HepG2 (cell line): ENCODE measurements around the gene RAP1A. TPM values are rescaled to one million over a fixed set of nuclear protein-coding genes. Genes with fewer than 3 reads are reported as not detected.

Experiments
- ATAC-seq: fragments of 200-7000 bp; cut with Tn5 transposase; 3 replicates; pipeline ENCODE4 v1.9.1; 2020; ENCODE audit warnings: mild to moderate bottlenecking, moderate library complexity
- BruUV-seq: library from RNA; stranded (reverse); fragments of 400-500 nt; replicated peaks from 2 replicates; lab custom pipeline; 2021; lab: Mats Ljungman, UMichigan
- CTCF ChIA-PET: fragments of 300-600 bp; formaldehyde crosslinking; extraction: SDS; loops from one replicate; lab custom pipeline; 2021; ENCODE audit warnings: low total read pairs, inconsistent platforms, low intra/inter-chr PET ratio; lab: Yijun Ruan, JAX
- POLR2A ChIA-PET: fragments of 350-600 bp; sonication (Branson Sonifier 250); formaldehyde crosslinking; loops from one replicate; lab custom pipeline; 2020; ENCODE audit warnings: antibody characterized with exemption, inconsistent platforms; lab: Yijun Ruan, JAX
- DNase-seq: peaks from one replicate; pipeline ENCODE4 v3.0.0-alpha.2; 2015; ENCODE audit warnings: low spot score
- FAIRE-seq: peaks from 3 replicates; lab custom pipeline; 2011; peaks lifted over from hg19 to GRCh38; lab: Jason Lieb, UNC
- H2AFZ ChIP-seq: one replicate; pipeline ENCODE4 v1.6.1; 2011; ENCODE audit warnings: low read length, inconsistent platforms
- H3K27ac ChIP-seq: fragments of 300-600 bp; 3 replicates; pipeline ENCODE4 v1.8.0; 2011; ENCODE audit warnings: mixed run types, mild to moderate bottlenecking, mixed read lengths, low read length, inconsistent platforms; ENCODE audit not compliant: insufficient read depth; ENCODE audit errors: extremely low read length
- H3K27me3 ChIP-seq, 2 experiments: fragments of 200-600 bp in 1 of 2; 2 replicates in 1 of 2; 3 replicates in 1 of 2; pipeline versions ENCODE4 v1.6.0 to v1.8.0; 2011; ENCODE audit warnings: low read length in 2 of 2, mild to moderate bottlenecking in 2 of 2, moderate library complexity in 2 of 2, inconsistent platforms in 1 of 2; ENCODE audit not compliant: insufficient read depth in 2 of 2, control insufficient read depth in 1 of 2
- H3K36me3 ChIP-seq, 2 experiments: fragments of 200-600 bp in 1 of 2; replicated peaks in 1 of 2; 2 replicates in 1 of 2; 3 replicates in 1 of 2; pipeline versions ENCODE4 v1.5.1 to v1.8.0; 2011; ENCODE audit warnings: low read length in 2 of 2, inconsistent platforms in 1 of 2; ENCODE audit not compliant: insufficient read depth in 2 of 2, control insufficient read depth in 1 of 2
- H3K4me1 ChIP-seq: 2 replicates; pipeline ENCODE4 v1.5.1; 2012; ENCODE audit warnings: low read length, inconsistent platforms; ENCODE audit not compliant: insufficient read depth
- H3K4me2 ChIP-seq: 2 replicates; pipeline ENCODE4 v1.6.0; 2011; ENCODE audit warnings: low read depth, low read length, inconsistent platforms
- H3K4me3 ChIP-seq, 3 experiments: fragments of 200-600 bp in 1 of 3; sonication (generic), shearing (Covaris generic) in 1 of 3; replicated peaks in 1 of 3; 2 replicates each; pipeline ENCODE4 v1.5.1; 2011 to 2016; ENCODE audit warnings: low read length in 3 of 3, inconsistent platforms in 2 of 3, low read depth in 2 of 3, mild to moderate bottlenecking in 2 of 3, control low read depth in 1 of 3, mixed read lengths in 1 of 3; ENCODE audit not compliant: insufficient read depth in 1 of 3
- H3K79me2 ChIP-seq: one replicate; pipeline ENCODE4 v1.6.1; 2011; ENCODE audit warnings: low read length, inconsistent platforms; ENCODE audit not compliant: insufficient read depth
- H3K9ac ChIP-seq: 2 replicates; pipeline ENCODE4 v1.6.0; 2011; ENCODE audit warnings: mild to moderate bottlenecking, low read depth, low read length, inconsistent platforms; ENCODE audit not compliant: insufficient read depth
- H3K9me3 ChIP-seq: 2 replicates; pipeline ENCODE4 v1.5.1; 2012; ENCODE audit warnings: mild to moderate bottlenecking, low read length
- H4K20me1 ChIP-seq: 2 replicates; pipeline ENCODE4 v1.6.0; 2011; ENCODE audit warnings: inconsistent platforms, mild to moderate bottlenecking, low read length, moderate library complexity; ENCODE audit not compliant: insufficient read depth
- DMAP1 ChIP-seq: IDR thresholded peaks from 2 replicates; pipeline ENCODE4 v1.6.1; 2016
- FOSL2 ChIP-seq: sonication (generic); formaldehyde crosslinking; IDR thresholded peaks from 2 replicates; pipeline ENCODE4 v1.4.0; 2020; ENCODE audit warnings: missing genetic modification reagents
- FOXA1 ChIP-seq, 2 experiments: fragments of 450-650 bp in 1 of 2; sonication (generic) in 1 of 2; formaldehyde crosslinking in 1 of 2; IDR thresholded peaks; 2 replicates each; pipeline versions ENCODE4 v1.4.0 to v1.6.1; 2016 to 2020; ENCODE audit warnings: missing genetic modification reagents in 1 of 2
- ZBTB7B ChIP-seq: sonication (generic); formaldehyde crosslinking; IDR thresholded peaks from 2 replicates; pipeline ENCODE4 v1.4.0; 2020; ENCODE audit warnings: missing genetic modification reagents
- WGBS: methylation state at CpG from one replicate; pipeline ENCODE4 v1.1.6; 2017; ENCODE audit warnings: low lambda C conversion rate; 5-methylcytosine and 5-hydroxymethylcytosine counted together
- in situ Hi-C: cut with HindIII; loops from 2 replicates; pipeline ENCODE4 v1.10.0; 2017; ENCODE audit warnings: low pct_unique_long_range_greater_than_20kb; ENCODE audit not compliant: extremely low pct_ligation_motif_present
- intact Hi-C: fragments of 100-400 bp; cut with micrococcal nuclease; formaldehyde crosslinking; loops from one replicate; pipeline ENCODE4 v1.10.0; 2022; ENCODE audit not compliant: unreplicated experiment
- polyA plus RNA-seq, 8 experiments: library from polyadenylated mRNA; depleted of rRNA in 3 of 8; stranded (reverse) in 7 of 8; unstranded in 1 of 8; fragments of >200 nt; fragmentation: Illumina TruSeq in 4 of 8; extraction: Trizol in 4 of 8; gene quantifications; 2 replicates each; pipeline versions ENCODE4 v1.2.1 to v1.2.3, GENCODE V29; 2011 to 2016; ENCODE audit warnings: low read depth in 4 of 8, missing spikeins in 1 of 8, mixed read lengths in 1 of 8; ENCODE audit not compliant: insufficient read depth in 1 of 8
- total RNA-seq, 5 experiments: library from RNA; depleted of rRNA; stranded (reverse); fragments of >200 nt; fragmentation: Illumina TruSeq; extraction: Trizol; gene quantifications; 2 replicates each; pipeline ENCODE4 v1.2.3, GENCODE V29; 2016; ENCODE audit warnings: low read depth in 1 of 5
- TF ChIP-seq, protein P1 (sequence below): sonication (generic); formaldehyde crosslinking; IDR thresholded peaks from 2 replicates; pipeline ENCODE4 v1.9.0; 2021; ENCODE audit warnings: mild to moderate bottlenecking, missing genetic modification reagents

The RAP1A gene
- total and polyA plus RNA-seq, 2 of the 13 experiments (the other 11 are each of a cell fraction or from before 2014, with no cell fraction given), result 19.0 to 20.7 TPM

DNA sequence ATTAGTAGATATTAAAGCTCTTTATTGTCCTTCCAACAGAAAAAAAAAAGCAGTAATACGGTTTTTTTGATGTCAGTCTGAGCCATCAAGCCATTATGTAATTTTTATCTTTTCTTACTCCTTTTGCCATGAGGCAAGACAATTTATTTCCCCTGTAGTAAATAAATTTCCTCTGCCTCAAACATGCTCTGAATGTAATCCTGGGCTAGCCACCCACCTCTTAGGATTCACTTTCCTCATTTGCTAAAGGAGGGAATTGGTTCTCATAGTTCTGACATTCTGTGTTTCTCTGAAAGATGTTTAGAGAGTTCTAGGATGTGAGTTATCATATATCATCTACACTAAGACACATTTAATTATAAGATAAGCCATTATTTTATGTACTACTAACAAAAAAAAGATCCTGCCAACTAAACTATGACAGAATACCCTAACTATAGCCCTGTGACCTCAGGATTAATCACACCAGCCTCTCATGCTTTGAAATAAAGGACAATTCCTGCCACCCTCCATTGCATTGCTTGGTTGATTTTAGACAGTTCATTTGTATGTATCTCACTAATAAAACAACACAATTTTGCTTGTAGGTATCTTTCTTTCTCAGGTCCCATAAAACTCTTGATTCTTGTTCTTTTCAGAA is 34.0 kb upstream of the RAP1A start (continued):
- TF ChIP-seq ZBTB7B (CRISPR knock-in tag) (no peak), FOXA1 (IDR thresholded peaks at IDR 0.05) (no peak), FOXA1 (CRISPR knock-in tag; IDR thresholded peaks at IDR 0.05) (no peak)
- TF ChIP-seq, protein P1, sequence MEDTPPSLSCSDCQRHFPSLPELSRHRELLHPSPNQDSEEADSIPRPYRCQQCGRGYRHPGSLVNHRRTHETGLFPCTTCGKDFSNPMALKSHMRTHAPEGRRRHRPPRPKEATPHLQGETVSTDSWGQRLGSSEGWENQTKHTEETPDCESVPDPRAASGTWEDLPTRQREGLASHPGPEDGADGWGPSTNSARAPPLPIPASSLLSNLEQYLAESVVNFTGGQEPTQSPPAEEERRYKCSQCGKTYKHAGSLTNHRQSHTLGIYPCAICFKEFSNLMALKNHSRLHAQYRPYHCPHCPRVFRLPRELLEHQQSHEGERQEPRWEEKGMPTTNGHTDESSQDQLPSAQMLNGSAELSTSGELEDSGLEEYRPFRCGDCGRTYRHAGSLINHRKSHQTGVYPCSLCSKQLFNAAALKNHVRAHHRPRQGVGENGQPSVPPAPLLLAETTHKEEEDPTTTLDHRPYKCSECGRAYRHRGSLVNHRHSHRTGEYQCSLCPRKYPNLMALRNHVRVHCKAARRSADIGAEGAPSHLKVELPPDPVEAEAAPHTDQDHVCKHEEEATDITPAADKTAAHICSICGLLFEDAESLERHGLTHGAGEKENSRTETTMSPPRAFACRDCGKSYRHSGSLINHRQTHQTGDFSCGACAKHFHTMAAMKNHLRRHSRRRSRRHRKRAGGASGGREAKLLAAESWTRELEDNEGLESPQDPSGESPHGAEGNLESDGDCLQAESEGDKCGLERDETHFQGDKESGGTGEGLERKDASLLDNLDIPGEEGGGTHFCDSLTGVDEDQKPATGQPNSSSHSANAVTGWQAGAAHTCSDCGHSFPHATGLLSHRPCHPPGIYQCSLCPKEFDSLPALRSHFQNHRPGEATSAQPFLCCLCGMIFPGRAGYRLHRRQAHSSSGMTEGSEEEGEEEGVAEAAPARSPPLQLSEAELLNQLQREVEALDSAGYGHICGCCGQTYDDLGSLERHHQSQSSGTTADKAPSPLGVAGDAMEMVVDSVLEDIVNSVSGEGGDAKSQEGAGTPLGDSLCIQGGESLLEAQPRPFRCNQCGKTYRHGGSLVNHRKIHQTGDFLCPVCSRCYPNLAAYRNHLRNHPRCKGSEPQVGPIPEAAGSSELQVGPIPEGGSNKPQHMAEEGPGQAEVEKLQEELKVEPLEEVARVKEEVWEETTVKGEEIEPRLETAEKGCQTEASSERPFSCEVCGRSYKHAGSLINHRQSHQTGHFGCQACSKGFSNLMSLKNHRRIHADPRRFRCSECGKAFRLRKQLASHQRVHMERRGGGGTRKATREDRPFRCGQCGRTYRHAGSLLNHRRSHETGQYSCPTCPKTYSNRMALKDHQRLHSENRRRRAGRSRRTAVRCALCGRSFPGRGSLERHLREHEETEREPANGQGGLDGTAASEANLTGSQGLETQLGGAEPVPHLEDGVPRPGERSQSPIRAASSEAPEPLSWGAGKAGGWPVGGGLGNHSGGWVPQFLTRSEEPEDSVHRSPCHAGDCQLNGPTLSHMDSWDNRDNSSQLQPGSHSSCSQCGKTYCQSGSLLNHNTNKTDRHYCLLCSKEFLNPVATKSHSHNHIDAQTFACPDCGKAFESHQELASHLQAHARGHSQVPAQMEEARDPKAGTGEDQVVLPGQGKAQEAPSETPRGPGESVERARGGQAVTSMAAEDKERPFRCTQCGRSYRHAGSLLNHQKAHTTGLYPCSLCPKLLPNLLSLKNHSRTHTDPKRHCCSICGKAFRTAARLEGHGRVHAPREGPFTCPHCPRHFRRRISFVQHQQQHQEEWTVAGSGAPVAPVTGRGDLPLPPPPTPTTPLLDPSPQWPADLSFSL (CRISPR knock-in tag), result no peak

DNA sequence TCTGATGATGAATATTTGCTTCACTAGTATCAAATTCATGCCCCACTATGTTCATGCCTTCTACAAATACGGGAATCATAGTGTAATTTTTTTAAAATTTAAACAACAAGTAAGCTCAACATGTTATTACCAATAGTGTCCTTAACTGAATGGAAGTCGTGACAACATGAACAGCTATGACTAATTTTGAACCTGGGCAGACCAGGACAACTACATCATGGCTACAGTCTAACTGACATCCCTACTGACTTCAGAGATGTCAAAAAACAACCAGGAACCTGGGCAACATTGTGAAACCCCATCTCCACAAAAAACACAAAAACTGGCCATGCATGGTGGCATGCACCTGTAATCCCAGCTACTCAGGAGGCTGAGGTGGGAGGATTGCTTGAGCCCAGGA is 33.5 kb upstream of the RAP1A start:
- POLR2A ChIA-PET, result no interaction called here
- 4% methylated on average over 2 of the region's 2 CpGs for WGBS

More for the DNA sequence above, 33.5 kb upstream of the RAP1A start:
- peaks cover 11% of the 10 kb centered on the region for H3K4me1 ChIP-seq
- H3K9ac ChIP-seq, result no peak overlapping the region
- no peaks in the 10 kb centered on the region for H3K9me3 ChIP-seq
- no peak overlapping the region for H3K4me3 ChIP-seq
- DNase-seq (no peak), ATAC-seq (no peak), FAIRE-seq (no peak)
- H3K4me2 ChIP-seq, result no peak overlapping the region
- CTCF ChIA-PET, result no interaction called here
- TF ChIP-seq DMAP1 (CRISPR knock-in tag) (no peak), FOSL2 (no peak)
- H3K36me3 ChIP-seq, result no peaks in the 10 kb centered on the region
- in situ Hi-C loops (no loop called here), intact Hi-C loops (no loop called here)
- H2AFZ ChIP-seq, result no peak overlapping the region
- no peak overlapping the region for H3K27ac ChIP-seq
- no peaks in the 10 kb centered on the region; a peak in 1 of 5 replicates for H3K27me3 ChIP-seq
- no peaks in the 10 kb centered on the region for H3K79me2 ChIP-seq
- no TSS peak for BruUV-seq
- no peaks in the 10 kb centered on the region for H4K20me1 ChIP-seq
